ENCODE results near the gene KDM4C.

DNA sequence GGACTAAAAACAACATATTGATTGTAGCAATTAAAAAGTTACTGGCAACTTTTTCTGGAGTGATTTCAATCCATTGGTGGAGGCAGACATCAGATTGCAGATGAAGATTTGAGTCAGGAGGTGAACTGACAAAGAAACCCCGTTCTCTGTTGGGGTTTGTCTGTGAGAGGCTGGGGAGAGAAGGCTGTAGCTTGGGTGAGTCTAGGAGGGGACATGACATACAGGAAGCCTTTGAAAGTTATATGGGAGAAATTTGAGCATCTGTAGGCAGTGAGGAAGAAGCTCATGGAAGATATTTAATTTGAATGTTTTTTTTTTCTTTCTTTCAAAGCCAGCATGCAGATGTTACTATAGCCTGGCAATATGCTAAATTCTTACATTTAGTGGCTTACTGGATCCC, 26.0 kb downstream of the KDM4C start:
- no peak for TF ChIP-seq CTCF (IDR thresholded peaks at IDR 0.05)
- no peak for TF ChIP-seq EP300 (IDR thresholded peaks at IDR 0.05)

Data from sigmoid colon (tissue), 4 donors.